Measurements from ENCODE around the gene ITGA5.

DNA sequence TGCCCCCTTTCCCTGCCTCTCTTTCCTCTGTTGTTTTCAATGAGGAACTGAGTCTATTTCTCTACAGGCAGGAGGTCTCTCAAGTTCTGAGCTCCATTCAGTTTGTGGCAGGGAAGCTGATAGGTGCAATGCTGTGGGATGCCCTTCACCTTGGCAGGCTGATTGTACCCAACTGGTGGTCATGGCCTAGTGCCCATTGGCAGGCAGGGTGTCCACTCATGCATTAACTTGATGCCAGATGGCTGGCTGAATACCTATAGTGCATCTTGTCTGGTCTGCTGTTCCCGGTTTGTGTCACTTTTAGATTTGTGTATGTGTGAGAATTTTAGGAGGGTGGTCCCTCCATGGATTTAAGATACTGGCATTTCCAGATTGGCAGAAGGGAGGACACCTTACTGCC is 20.0 kb upstream of the ITGA5 start:
- TF ChIP-seq, protein P1, sequence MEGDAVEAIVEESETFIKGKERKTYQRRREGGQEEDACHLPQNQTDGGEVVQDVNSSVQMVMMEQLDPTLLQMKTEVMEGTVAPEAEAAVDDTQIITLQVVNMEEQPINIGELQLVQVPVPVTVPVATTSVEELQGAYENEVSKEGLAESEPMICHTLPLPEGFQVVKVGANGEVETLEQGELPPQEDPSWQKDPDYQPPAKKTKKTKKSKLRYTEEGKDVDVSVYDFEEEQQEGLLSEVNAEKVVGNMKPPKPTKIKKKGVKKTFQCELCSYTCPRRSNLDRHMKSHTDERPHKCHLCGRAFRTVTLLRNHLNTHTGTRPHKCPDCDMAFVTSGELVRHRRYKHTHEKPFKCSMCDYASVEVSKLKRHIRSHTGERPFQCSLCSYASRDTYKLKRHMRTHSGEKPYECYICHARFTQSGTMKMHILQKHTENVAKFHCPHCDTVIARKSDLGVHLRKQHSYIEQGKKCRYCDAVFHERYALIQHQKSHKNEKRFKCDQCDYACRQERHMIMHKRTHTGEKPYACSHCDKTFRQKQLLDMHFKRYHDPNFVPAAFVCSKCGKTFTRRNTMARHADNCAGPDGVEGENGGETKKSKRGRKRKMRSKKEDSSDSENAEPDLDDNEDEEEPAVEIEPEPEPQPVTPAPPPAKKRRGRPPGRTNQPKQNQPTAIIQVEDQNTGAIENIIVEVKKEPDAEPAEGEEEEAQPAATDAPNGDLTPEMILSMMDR (IDR thresholded peaks at IDR 0.05; ENCODE audit: low read depth, low read length), result no peak
- TF ChIP-seq EZH2phosphoT487 (IDR thresholded peaks at IDR 0.05; ENCODE audit: low read depth), result no peak
